ENCODE measurements around the gene PARK7. TPM values are rescaled to one million over a fixed set of nuclear protein-coding genes. Genes with fewer than 3 reads are reported as not detected.

Gene PARK7
- total RNA-seq, 1 donor from 2014 or later, result 291 TPM

- DNase-seq (ENCODE audit: low read depth), result peak; percentile 18
Observed at GRCh38 chr1:8021676-8022266, 60.3 kb downstream of the PARK7 start.

DNA sequence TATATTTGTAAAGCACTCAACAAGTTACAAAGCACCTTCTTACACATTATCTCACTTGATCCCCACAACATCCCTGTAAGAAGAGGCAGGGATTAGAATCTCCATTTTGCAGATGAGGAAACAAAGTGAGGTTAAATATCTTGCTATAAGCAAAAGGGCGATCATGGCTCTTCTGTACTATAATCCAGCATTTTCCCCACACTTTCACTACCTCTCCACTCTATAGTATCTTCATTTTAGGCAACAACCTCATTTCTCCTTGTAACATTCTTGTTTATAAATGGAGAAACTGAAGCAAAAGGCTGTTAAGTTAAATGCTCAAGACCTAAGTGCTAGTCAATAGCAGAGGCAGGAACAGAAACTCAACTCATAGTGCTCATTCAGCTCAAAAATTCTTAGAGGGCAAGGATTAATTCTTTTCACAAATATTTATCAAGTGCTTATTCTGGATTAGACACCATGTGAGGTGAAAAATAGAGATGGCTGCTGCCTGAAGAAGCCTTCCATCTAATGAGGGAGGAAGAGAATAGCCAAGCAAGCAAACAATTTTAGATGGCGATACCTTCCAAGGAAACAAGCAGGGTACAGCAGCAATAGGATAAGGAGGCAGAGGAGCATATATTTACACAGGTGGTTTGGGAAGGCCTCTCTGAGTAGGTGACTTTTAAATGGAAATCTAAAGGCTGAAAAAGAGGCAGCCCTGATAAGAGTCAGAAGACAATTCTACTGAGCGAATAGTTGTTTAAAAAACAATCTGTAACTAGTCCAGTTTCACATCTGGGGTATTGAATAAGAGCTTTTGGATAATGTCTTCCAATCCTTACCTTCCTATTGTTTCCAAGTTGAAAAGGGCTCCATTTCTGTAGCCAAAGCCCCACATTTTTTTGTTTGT lies 61.1 kb downstream of the PARK7 start:
- no peak for DNase-seq (ENCODE audit: low read depth)

GRCh38 chr1:8023287-8023994 lies 61.9 kb downstream of the PARK7 start:
- DNase-seq (ENCODE audit: low read depth), result peak; percentile 17

DNA sequence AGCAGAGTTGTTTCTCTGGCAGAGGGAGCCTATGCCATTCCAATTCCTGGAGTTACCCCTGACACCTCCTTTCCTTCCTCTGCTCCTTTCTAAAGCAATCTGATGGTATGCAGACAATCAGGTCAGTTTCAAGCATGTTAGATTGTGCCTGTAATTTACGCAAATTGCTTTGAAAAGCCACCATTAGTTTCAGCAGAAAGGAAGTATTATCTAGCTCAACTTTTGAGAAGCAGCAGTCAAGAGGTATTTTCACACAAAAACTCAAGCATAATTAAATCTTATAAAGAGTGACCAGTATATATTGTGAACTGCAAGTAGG lies 62.4 kb downstream of the PARK7 start:
- peak; percentile 14 for DNase-seq (ENCODE audit: low read depth)

DNA sequence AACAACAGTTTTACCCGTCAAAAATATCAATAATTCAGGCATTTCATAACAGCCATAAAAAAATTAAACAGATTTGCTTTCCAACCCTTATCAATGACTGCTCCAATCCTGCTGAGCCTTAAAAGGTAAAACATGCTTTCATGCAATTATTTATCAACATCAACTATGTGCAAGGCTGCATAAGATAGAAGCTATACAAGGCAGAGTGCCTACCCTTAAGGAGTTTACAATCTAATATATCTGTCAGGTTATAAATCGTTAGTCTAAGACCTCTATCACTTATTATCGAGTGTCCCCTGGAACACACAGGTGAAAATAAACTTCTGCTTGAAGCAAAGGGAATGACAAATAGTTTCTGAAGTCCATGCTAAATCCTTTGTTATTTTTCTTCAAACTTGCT lies 62.8 kb downstream of the PARK7 start:
- DNase-seq (ENCODE audit: low read depth), result peak; percentile 19

DNA sequence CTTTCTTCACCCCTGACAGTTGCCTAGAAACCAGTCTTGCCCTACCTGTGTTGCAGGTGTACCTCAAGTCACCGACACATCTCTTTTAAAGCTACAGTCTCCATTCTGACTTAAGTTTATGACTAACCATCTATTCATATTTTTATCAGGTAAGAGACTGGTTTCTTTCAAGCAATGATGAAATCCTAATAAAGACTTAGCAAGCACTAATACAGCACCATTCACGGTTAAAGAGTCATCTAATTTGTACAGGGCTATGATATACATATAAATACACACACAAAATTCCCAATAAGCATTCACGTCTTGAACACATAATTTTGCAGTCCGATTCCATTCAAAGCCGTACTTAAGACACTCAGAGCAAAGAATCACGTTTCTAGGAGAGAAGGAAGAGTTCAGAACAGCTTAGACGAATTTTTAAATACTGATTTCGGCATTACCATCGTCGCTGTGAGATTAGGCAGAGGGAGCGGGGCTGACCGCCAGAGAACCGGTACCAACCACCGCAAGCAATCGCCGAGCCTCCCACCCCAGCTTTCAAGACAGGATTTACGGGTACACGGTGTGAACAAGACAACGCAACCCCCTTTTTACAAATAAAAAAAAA lies 63.7 kb downstream of the PARK7 start:
- peak; percentile 30 for DNase-seq (ENCODE audit: low read depth)

GRCh38 chr1:8025671-8026144 lies 64.2 kb downstream of the PARK7 start:
- no peak for DNase-seq (ENCODE audit: low read depth)

- DNase-seq (ENCODE audit: low read depth), result peak; percentile 96
Observed at GRCh38 chr1:8026153-8026975, 64.9 kb downstream of the PARK7 start, which contains the start of gene ERRFI1. Gene ERRFI1, minus strand, starts transcription at chr1:8026309. Its CDS starts 10,690 bp downstream, at chr1:8015619.

DNA sequence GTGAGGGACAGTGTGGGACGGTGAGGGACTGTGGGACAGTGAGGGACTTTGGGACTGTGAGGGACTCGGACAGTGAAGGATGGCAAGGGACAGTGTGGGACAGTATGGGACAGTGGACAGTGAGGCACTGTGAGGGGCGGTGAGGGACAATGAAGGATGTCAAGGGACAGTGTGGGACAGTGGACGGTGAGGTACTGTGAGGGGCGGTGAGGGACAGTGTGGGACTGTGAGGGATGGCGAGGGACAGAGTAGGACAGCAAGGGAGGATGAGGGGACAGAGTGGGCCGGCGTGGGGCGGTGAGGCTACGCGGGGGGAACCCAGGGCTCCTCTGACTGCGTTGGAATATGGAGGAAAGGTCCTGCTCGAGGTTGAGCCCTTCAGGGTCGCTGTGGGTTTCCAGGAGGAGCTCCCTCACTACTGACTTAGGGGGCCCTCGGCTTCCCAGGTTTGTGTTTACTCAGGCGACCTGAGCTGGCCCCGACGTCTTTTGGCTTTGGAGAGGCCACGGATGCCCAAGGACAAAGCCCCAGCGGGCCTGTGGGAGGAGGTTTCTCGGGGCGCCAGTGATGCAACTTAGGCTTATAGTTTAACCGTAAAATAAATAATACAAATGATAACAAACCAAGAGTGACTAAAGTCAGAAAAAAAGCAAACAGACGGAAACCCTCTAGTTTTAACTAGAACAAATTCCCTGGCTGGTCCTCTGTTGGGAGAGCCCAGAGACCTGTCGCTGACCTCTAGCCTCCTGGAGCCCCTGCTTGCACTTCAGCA lies 65.7 kb downstream of the PARK7 start:
- DNase-seq (ENCODE audit: low read depth), result peak; percentile 51

DNA sequence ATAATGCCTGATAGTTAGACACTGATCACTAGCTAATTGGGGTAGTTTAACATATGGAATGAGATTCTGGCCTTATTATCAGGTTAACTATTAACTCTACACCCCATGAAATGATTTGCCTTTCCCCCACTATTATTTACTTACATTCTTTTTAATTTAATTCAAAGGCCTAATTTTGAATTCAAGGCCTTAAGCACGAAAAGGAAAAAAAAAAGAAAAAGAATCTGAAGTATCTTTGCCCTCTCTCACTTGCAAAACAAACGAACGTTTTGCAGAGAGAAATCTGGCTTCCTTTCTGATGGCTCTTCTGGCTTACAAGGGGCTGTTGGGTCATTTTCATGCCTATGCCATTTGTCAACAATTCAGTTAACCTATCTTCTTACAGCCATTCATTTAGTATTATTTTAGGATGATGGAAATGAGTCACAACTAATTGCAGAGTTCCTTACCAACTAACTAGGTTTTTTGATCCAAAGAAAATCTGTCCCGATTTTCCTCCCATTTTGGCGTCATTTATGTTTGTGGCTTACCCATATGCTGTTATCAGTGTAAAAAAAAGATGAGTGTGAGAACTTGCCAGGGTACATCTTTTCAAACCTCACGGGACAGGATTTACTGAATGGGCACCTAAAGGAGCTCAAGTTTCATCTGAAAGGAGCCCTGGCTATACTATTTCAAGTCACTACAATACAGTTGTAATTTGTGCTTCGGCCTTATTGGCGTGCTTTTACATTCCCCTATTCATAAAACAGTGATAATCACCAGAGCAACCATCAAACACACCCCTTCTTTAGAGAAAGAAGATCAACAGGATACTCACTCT lies 66.4 kb downstream of the PARK7 start:
- DNase-seq (ENCODE audit: low read depth), result peak; percentile 62

GRCh38 chr1:8028571-8028910 lies 67.0 kb downstream of the PARK7 start:
- DNase-seq (ENCODE audit: low read depth), result no peak

GRCh38 chr1:8031176-8031785 lies 69.8 kb downstream of the PARK7 start:
- DNase-seq (ENCODE audit: low read depth), result peak; percentile 61

DNA sequence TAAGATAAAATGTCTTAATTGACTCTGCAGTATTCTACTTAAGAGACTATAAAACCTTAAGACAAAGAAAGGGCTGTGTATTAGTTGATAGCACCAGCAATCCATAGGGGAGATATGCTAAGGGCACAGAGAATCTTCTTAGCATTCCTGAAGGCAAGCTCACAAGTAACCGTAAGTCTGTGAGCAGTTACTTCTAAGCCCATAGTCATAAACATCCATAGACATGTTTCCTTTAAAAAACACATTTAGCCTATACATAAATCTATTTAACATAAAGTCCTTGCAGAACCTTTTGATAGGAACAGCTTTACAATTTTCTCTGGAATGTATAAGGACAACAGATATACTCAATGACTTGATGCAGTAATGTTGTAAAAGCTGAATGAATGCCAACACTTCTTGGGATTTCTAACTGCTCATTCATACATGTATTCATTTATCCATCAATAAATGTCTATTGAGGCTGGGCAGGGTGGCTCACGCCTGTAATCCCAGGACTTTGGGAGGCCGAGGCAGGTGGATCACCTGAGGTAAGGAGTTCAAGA lies 70.9 kb downstream of the PARK7 start:
- DNase-seq (ENCODE audit: low read depth), result no peak

GRCh38 chr1:8033322-8033721 lies 71.8 kb downstream of the PARK7 start:
- DNase-seq (ENCODE audit: low read depth), result no peak
